C4-2B (cell line): ENCODE data around the gene MAPK7.

ENCODE experiments used
- H3K27ac ChIP-seq: fragments of 450-650 bp; 2 replicates; pipeline ENCODE4 v1.5.1; 2017
- ZFX ChIP-seq: fragments of 450-650 bp; IDR thresholded peaks from 2 replicates; pipeline ENCODE4 v1.6.1; 2017
- TF ChIP-seq, protein P1 (sequence below): fragments of 450-650 bp; conservative IDR thresholded peaks from 2 replicates; pipeline ENCODE4 v1.5.1; 2017; ENCODE audit warnings: mild to moderate bottlenecking

Gene MAPK7

DNA sequence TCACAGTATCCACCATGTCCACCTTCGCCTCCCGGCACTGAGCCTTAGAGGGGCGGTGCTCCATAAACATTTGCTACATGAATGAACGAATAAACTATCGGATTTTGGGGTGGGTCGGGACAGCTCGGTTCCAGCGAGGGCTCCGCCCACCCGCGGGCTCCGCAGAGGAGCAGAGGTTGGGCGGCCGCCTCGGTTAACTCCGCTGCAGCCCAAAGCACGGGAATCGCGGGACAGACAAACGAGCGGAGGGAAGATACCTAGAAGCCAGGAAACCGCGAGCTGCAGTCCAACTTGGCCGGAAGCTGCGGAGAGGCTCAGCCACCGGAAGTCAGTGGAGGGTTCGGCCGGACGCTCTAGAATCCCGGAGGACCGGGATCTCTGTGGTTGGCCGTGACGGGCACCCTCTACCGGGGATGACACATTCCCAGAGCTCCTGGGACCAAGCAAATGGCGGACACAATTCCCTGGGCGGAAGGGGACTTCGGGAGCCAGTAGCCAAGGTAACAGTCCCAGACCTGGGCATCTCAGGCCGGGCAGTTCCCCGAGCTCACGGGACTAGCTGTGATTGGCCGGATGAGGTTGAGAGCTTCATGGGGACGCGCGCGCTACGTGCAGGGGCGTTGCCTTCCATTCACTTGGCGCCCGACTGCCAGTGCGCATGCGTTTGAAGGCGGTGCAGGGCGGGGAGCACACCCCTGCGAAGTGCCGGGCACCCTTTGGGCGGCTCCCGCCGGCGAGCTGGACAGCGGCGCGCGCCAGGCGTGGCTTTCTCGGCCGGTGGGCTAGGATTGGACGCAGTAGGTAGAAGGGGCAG lies 489 bp upstream of the MAPK7 start:
- peak overlapping the region; percentile 88 for H3K27ac ChIP-seq
- TF ChIP-seq, protein P1, sequence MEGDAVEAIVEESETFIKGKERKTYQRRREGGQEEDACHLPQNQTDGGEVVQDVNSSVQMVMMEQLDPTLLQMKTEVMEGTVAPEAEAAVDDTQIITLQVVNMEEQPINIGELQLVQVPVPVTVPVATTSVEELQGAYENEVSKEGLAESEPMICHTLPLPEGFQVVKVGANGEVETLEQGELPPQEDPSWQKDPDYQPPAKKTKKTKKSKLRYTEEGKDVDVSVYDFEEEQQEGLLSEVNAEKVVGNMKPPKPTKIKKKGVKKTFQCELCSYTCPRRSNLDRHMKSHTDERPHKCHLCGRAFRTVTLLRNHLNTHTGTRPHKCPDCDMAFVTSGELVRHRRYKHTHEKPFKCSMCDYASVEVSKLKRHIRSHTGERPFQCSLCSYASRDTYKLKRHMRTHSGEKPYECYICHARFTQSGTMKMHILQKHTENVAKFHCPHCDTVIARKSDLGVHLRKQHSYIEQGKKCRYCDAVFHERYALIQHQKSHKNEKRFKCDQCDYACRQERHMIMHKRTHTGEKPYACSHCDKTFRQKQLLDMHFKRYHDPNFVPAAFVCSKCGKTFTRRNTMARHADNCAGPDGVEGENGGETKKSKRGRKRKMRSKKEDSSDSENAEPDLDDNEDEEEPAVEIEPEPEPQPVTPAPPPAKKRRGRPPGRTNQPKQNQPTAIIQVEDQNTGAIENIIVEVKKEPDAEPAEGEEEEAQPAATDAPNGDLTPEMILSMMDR = no peak
- TF ChIP-seq ZFX = no peak

GRCh38 chr17:19379361-19380065 lies 1.2 kb downstream of the MAPK7 start:
- TF ChIP-seq, protein P1 = no peak
- no peak for TF ChIP-seq ZFX
- H3K27ac ChIP-seq = peak overlapping the region; percentile 88; the same call in 1 of the 2 replicates

DNA sequence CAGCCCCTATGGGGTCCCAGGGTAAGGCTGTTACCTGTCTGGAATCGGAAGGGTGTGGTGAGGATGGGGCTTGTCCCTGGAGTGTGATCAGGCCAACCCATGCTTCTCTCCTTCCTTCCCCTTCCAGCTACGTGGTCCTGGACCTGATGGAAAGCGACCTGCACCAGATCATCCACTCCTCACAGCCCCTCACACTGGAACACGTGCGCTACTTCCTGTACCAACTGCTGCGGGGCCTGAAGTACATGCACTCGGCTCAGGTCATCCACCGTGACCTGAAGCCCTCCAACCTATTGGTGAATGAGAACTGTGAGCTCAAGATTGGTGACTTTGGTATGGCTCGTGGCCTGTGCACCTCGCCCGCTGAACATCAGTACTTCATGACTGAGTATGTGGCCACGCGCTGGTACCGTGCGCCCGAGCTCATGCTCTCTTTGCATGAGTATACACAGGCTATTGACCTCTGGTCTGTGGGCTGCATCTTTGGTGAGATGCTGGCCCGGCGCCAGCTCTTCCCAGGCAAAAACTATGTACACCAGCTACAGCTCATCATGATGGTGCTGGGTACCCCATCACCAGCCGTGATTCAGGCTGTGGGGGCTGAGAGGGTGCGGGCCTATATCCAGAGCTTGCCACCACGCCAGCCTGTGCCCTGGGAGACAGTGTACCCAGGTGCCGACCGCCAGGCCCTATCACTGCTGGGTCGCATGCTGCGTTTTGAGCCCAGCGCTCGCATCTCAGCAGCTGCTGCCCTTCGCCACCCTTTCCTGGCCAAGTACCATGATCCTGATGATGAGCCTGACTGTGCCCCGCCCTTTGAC lies 2.4 kb downstream of the MAPK7 start:
- no peak overlapping the region for H3K27ac ChIP-seq
- no peak for TF ChIP-seq ZFX
- TF ChIP-seq, protein P1 = no peak

GRCh38 chr17:19381361-19381740 lies 3.1 kb downstream of the MAPK7 start:
- no peak overlapping the region for H3K27ac ChIP-seq
- no peak for TF ChIP-seq ZFX
- TF ChIP-seq, protein P1 = no peak

GRCh38 chr17:19381741-19382444 lies 3.6 kb downstream of the MAPK7 start:
- TF ChIP-seq, protein P1 = no peak
- TF ChIP-seq ZFX = no peak
- no peak overlapping the region for H3K27ac ChIP-seq

- H3K27ac ChIP-seq = no peak overlapping the region
- TF ChIP-seq, protein P1 = no peak
- no peak for TF ChIP-seq ZFX
These were observed 4.5 kb downstream of the MAPK7 start for GRCh38 chr17:19382531-19383444.
